NT2/D1 (cell line): ENCODE results near the gene IL1RN.

Experiments
- DNase-seq: peaks from one replicate; pipeline ENCODE4 v3.0.0-alpha.2; 2011; ENCODE audit warnings: low read depth, low spot score
- H3K27me3 ChIP-seq: 2 replicates; pipeline ENCODE4 v1.6.0; 2011; ENCODE audit warnings: mild to moderate bottlenecking; ENCODE audit not compliant: insufficient read length, insufficient read depth
- H3K36me3 ChIP-seq: 2 replicates; pipeline ENCODE4 v1.6.1; 2011; ENCODE audit warnings: mild to moderate bottlenecking, low read length, mixed read lengths; ENCODE audit not compliant: insufficient read depth, insufficient read length
- H3K4me1 ChIP-seq: 2 replicates; pipeline ENCODE4 v1.5.1; 2011; ENCODE audit not compliant: insufficient read depth, insufficient read length
- H3K4me3 ChIP-seq: 2 replicates; pipeline ENCODE4 v1.5.1; 2011; ENCODE audit warnings: low read depth; ENCODE audit not compliant: insufficient read length
- H3K9ac ChIP-seq: 2 replicates; pipeline ENCODE4 v1.6.0; 2011; ENCODE audit warnings: low read depth; ENCODE audit not compliant: insufficient read length
- H3K9me3 ChIP-seq: 2 replicates; pipeline ENCODE4 v1.5.1; 2011; ENCODE audit warnings: mild to moderate bottlenecking, low read length; ENCODE audit not compliant: insufficient read depth
- SUZ12 ChIP-seq: IDR thresholded peaks from 2 replicates; pipeline ENCODE4 v1.6.1; 2011; ENCODE audit not compliant: insufficient read length, insufficient read depth; ENCODE audit errors: extremely low read depth
- YY1 ChIP-seq: IDR thresholded peaks from 2 replicates; pipeline ENCODE4 v1.6.1; 2011; ENCODE audit not compliant: insufficient read length, insufficient read depth
- ZNF274 ChIP-seq: IDR thresholded peaks from 2 replicates; pipeline ENCODE4 v1.6.1; 2011; ENCODE audit warnings: mild to moderate bottlenecking, low read depth, low read length

Gene IL1RN

GRCh38 chr2:113182471-113183260, 55.3 kb downstream of the IL1RN start:
- TF ChIP-seq ZNF274 (no peak), SUZ12 (no peak), YY1 (no peak)
- DNase-seq, result no peak
- Histone ChIP-seq H3K4me3 (no peak overlapping the region), H3K9ac (no peak overlapping the region), H3K27me3 (no peaks in the 10 kb centered on the region), H3K9me3 (no peaks in the 10 kb centered on the region), H3K36me3 (no peaks in the 10 kb centered on the region), H3K4me1 (peaks cover 4% of the 10 kb centered on the region)

- TF ChIP-seq SUZ12 (no peak), YY1 (no peak), ZNF274 (no peak)
- Histone ChIP-seq H3K4me3 (no peak overlapping the region), H3K9ac (no peak overlapping the region), H3K36me3 (no peaks in the 10 kb centered on the region), H3K4me1 (peaks cover 4% of the 10 kb centered on the region), H3K9me3 (no peaks in the 10 kb centered on the region), H3K27me3 (no peaks in the 10 kb centered on the region)
- no peak for DNase-seq
Observed at GRCh38 chr2:113183264-113183663, 55.9 kb downstream of the IL1RN start.
